ENCODE data around the gene THRA.

Gene THRA

DNA sequence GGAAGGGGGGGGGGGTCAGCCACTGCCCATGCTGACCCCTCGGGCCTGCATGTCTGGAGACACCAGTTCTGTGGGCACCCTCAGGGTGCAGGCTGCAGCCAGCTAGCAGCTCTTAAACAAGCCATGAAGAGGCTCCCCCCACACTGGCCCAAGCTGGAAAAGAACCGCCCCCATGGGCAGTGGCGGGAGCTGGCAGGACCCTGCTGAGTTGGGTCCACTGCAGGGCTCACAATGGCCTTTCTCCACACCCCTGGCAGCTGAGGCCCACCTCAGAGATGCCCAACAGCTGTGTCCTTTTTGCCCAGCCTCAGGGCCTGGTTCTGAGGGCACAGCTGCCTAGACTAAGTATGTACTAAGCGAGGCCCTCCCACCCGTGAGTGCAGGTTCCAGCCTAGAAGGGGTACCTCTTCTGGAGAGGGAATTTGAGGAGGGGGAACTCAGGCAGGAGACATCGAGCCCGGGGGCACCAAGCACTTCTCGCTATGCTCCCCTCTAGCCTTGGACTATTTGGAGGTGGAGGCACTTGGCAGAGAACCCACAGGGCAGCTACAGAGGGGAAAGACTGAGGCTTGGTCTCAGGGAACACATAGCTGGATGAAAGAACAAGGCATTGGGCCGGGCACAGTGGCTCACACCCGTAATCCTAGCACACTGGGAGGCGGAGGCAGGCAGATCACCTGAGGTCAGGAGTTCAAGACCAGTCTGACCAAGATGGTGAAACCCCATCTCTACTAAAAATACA, 3.2 kb downstream of the THRA start:
- FAIRE-seq, result no peak

DNA sequence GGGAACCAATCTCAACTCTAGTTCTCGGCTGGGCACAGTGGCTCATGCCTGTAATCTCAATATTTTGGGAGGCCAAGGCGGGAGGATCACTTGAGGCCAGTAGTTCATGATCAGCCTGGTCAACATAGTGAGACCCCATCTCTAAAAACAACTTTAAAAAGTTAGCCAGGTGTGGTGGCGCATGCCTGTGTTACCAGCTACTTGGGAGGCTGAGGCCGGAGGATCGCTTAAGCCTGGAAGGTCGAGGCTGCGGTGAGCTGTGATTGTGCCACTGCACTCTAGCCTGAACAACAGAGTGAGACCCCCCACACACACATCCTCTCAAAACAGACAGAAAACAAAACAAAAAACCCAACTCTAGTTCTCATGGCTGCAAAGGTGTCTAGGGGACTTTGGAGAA, 4.9 kb downstream of the THRA start:
- FAIRE-seq, result no peak

DNA sequence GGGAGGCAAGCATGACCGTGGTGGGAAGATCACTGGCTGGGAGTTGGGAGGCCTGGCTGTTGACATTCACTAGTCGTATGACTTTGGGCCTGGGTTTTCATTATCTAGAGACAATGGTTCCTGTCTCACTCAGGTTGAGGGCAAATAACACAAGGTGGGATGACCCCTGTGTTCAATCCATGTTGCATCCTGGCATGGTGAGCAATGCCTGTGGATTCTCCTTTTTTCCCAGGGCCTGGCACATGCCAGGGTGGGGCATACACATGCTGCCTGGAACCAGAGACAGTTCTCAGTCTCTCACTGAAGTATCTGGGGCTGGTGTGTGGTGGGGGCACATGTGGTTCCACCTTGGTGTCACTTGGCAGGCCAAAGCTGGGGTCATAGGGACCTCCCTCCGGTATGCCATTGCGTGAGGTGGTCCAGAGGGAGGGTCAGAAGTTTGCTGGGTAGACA, 5.4 kb downstream of the THRA start:
- FAIRE-seq, result no peak

DNA sequence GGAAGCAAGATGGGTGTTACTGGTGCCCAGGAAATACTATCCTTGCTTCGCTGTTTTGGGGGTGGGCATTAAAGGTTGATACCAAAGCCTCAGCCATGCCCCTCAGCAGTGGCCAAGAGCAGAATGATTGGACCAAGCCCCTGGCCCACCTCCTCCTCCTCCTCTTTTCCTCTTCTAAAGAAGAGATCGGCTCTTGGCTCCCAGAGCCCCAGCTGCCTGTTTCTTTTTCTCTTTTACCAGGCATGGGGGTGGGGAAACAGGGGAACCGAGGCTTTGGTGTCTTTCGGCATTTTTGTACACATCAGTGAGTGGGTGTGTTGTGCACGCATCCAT, 5.8 kb downstream of the THRA start:
- no peak for FAIRE-seq

DNA sequence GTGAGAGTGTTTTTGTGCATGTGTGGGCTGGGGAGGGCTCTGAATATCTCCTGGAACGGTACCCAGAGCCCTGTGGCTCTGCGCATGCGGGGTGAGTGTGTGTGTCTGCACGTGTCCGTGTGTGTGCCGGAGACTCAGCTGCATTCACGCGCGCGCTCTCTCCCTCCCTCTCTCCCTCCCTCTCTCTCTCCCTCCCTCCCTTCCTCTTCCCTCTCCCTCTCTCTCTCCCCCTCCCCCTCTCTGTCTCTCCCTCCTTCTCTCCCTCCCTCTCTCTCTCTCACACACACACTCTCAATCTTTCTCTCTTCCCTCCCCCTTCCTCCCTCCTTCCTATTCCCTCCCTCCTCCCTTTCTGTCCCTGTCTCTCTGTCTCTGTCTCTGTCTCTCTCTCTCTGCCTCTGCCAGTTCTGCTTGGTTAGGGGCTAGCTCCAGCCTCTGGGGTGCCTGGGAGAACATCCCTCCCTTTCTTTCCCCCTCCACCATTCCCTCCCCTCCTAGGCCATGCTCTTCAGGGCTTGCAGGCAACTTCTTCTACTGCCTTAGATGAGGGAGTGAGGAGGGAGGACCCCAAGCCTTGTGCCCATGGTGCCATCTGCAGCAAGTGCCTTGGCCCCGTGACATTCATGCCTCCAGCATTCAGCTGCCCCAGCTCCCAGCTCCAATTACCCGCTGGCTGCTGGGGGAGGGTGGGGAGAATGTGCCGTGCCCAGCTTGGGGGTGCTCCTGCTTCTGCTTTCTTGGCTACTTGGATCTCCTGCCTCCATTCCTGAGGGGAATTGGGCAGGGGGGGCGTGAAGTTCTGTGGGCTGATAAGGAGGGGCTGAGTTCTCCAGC, 6.4 kb downstream of the THRA start:
- FAIRE-seq, result no peak

DNA sequence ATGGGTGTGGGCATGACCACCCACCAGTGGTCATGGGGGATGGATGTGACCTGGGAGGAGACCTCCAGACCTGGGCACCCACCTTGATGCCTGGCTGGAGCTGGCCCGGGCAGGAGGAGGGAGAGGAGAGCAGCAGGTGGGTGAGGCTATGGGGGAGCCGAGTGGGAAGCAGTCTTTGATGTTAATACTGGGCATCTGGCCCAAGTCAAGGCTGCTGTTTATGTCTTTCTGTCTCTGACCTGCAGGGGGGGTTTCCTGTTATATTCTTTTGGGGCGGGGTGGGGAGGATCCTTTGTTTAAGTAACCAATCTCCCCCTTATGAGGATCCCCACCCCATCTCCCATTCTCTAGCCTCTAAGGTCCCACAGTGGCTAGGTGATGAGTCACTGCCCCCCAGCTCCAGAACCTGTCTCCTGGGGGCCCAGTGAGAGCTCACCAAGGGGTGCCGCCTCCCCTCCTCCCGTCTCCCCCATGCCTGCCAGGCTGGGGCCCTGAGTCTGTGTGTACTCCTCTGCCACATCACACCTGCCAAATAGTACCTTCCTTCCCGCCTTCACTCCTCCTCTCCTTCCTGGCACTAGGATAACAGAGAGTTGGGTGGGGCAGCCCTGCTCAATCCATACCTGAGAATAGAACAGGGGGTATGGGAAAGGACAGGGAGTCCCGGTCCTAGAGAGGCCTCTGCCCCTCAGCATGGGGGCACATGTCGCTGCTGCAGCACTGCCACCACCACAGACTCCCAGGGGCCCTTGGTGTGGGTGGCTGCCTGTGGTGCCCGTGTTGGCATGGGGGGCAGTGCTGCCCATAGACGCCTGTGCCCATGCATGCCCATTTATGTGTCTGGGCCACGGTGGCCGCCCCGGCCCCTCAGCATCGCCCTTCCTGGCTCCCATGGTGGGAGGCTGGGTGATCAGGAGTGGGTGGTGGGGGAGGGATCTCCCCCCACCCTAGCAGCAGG, 7.3 kb downstream of the THRA start:
- no peak for FAIRE-seq

DNA sequence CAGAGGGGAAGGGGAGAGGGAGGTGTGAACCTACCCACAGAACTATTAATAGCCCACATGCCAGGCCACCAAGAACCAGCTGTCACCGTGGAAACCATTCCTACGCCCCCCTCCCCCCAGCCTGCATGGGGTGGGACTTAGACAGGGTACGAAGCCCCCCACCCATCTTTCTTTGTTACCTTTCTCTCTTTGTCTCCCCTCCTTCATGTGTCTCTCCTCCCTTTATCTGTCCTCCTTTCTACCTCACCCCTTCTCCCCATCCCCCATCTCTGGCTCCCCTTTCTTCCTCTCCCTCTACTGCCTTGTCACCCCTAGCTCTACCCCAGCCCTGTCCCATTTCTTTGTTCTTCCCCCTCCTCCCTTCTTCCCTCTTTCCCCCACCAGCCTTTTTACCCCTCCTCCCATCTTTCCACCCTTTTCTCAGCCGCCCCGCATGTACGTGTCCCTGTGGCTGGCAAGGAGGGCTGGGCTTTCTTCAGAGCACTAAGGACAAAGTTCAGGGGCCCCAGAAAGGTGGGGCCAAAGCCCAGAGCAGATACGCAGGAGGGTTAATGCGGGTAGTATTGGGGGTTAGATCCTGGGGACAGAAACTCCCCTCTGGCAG, 8.0 kb downstream of the THRA start:
- FAIRE-seq, result no peak

DNA sequence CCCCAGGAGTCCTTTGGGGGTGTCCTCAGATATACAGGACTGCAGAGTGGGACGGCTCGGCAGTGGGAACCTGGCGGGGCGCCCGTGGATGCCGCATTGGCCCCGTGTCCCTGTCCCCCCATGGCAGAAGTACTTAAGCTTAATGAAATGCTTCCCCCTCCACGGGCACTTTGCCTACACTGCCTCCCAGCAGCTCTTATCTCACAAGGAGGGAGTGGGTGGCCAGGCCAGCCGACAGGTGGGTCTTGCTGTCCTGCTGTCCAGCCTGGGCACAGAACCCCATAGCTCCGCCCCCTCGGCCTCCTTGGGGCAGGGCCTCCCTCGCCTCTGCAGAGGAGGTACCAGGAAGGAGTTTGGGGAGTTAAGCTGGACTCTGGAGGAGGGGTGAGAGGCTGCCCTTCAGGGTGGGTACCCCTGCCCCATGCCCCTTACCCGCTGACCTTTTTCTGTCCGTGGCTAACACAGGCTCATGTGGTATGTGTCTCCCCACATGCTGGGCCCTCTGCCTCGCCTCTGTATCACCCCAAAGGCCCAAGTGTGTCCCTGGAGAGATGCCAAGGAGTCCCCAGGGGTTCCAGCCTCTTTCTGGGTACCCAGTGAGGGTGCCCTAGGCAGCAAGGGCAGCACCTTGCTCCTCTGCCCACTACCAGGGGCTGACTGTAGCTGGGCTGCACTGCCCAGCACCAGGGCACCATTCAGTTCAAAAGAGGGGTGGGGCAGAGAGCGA, 8.7 kb downstream of the THRA start:
- FAIRE-seq, result no peak

DNA sequence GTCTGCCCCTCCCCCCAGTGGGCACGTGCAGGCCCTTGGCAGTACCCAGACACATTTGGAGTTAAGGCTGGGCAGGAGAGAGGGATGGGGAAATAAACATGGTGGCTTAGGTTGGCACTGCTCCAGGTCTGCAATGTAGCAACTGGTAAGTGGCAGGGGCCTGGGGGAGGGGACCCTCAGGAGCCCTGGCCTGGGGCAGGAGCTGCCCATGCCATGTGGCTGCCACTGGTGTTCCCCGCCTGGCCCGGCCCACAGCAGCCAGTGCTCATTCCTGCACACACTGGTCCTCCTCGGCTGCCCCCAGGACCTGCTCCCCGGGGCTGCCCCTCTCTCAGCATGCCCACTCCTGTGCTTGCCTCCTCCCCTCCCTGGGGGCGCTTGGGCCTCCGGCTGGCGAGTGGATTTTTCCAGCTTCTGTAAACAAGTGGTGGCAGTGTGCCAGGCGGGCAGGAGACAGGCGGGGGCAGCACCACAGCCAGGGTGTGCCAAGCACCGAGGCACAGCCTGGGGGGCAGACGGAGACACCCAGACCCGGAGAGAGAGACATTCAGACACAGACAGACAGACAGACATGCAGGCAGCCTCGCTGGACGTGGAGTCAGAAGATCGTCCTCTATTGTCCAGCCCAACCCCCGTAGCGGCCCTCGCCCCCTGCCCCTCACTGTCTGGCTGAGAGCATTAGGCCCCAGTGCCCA, 9.4 kb downstream of the THRA start:
- FAIRE-seq, result no peak

DNA sequence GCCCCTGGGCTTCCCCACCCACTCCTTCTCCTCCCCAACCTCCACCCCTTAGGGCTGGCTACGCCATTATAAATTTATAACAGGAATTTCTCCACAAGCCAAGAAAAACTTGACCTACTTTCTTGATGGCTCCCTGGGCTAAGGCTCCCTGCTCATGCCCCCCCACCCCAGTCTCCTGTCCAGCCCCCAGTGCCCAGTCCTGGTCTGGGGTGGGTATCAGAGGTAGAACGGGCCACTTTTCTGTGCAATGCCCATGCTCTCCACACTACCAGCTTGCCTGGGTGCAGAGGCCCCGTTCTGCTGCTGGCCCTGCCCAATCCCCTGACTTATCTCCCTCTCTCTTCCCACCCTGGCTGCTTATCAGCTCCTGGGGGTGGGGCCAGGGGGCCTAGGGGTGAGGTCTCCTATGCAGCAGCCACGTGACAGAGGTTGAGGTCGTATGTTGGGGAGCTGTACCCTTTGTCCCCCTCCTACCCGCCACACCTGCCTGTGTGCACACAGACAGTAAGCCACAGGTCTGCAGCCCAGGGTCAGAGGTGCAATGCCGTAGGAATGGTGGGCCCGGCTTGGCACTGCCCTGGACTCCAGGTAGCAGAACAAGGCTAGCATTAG, 10.1 kb downstream of the THRA start:
- no peak for FAIRE-seq

DNA sequence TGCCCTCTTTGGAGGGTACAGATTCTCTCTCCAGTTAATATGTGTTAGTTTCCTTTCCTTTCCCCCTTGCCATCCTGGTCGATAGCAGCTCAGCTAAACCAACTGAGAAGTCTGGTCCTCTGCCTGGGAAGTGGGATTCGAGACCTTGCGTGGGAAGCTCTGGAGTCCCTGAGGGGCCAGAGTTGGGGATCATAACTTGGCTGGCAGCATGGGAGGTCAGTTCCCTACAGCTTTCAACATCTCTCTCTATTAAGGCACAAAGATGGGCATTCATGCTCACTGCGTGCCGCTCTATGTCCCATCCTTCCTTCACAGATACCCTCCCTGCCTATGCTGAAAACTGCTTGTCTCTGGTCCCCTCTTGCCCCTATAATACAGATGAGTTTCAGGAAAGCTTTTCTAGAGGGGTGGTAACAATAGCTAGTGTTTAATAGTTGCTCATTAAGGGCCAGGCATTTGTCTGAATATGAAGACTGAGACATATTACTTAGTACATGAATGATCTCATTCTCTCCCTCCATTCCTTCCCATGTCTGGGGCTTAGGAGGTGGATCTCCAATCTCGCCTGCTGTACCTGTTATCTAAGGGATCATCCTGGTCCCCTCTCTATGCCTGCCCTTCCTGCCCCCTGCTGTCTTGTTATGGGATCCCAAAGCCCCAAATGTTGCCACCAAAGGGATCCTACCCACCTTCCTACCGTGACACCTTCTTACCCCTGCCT, 10.8 kb downstream of the THRA start:
- FAIRE-seq, result no peak

DNA sequence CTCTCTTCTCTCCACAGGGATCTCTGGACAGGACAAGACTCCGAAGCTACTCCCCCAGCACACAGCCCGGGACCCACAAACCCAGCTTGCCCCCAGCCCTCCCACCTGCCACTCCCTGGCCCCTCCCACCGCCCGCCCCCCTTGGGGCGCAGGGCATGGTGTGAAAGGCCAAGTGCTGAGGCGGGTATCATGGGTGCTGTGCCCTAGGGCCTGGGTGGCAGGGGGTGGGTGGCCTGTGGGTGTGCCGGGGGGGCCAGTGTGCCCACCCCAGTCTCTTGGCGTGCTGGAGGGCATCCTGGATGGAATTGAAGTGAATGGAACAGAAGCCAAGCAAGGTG, 11.4 kb downstream of the THRA start:
- no peak for FAIRE-seq

DNA sequence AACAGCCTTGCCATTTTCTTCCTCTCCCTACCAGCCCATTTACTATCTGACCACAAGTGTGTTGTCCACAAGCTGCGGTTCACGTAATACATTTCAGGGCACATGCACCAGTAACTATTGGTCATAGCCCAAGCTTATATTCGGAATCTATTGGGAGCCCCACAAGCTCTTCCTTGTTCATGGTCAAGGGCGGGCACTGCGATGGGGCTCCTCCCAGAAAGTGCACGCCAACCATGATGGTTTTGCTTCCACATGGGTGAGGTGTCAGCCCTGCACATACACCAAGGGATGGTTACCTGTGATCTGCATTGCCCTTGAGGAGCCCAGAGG, 12.1 kb downstream of the THRA start:
- FAIRE-seq, result no peak

DNA sequence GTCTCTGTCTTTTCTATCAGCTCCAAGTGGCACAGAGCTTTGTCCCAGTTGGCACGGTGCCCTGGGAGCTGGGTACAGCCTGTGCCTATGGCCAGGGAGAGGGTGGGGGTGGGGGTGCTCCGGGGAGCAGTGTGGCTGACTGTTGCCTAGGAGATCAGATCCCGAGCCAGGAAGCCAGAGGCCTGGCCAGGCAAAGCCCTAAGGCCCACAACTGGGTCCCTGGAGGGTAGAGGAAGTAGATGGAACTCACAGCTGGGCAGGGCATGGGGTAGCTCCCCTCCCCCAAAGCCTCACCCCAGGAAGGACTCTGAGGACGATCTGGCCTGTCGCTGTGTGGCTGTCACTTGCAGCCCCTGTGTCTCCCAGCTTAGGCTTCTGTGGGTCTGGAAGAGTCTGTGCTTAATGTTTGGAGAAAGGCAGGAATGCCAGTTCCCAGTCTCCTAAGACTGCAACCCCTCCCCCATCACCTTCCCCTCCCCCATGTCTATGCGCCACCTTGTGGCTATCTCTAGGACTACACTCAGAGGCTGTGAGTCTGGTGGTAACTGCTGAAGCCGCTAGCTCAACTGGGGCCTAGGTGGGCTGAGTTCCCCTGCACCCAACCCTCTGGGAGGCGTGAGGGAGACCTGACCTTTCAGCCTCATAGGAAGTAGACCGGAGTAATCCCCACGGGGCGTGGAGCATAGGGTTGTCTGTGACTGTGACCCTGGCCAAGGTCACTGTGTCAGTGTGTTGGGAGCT, 12.6 kb downstream of the THRA start:
- FAIRE-seq, result no peak

DNA sequence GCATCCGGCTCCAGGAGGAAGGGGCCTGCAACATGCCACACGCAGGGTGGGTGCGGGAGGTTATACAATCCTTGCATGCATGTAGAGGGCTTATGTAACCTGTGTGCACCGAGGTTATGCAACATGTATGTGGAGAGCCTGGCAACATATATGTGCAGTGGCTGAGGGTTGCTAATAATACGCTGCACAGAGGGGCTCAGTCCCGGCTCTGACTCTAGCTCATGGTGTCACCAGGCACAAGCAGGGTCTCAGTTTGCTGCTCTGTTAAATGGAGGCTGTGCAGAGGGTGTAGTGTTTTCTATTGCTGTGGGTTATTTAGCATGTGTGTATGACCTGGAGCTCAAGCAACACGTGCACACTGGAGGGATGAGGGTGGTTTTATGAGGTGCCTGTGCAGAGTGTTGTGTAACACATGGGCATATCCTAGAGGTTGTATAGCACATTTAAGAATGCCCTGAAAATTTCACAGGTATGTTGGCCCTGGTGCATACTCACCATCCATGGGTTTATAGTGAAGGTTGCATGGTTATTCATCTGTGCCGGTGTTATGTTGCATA, 13.3 kb downstream of the THRA start:
- no peak for FAIRE-seq

DNA sequence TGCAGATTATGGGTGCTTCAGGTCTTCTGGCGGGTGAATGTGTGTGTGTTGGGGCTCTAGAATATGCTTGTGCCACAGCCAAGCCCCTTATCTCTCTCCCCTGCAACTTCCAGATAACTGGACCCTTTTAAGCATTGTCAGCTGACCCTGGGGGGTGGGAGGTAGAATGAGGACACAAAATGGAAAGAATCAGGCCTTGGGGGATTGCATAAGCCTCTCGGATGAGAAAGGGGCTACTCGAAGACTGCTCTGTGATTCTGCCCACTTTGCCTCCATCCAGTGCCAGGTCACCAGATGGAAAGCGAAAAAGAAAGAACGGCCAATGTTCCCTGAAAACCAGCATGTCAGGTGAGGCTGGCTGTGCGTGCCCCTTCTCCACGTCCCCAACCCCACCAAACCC, 13.8 kb downstream of the THRA start:
- no peak for FAIRE-seq

DNA sequence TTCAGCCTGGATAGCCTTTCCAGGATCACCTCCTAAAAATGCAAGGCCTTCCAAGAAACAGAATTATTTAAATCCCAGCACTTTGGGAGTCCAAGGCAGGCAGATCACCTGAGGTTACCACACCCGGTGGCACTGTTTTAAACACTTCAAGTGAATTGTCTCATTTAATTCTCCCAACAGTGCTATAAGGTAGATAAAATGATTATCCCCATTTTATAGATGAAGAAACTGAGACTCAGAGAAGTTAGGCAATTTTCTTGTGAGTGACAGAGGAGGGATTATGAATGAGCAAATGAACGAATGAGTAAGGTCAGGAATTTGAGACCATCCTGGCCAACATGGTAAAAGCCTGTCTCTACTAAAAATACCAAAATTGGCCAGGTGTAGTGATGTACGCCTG, 16.8 kb downstream of the THRA start:
- FAIRE-seq, result no peak

DNA sequence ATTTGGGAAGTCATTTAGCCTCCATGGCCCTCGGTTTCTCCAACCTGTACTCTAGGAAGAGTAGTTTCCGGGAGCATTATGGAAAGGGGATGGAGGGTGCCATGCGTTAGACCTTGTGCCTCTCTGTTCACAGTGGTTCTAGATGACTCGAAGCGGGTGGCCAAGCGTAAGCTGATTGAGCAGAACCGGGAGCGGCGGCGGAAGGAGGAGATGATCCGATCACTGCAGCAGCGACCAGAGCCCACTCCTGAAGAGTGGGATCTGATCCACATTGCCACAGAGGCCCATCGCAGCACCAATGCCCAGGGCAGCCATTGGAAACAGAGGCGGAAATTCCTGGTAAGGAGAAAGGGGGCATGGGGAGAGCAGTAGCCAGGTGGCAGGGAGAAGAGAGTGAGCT, 21.7 kb downstream of the THRA start:
- FAIRE-seq, result no peak

DNA sequence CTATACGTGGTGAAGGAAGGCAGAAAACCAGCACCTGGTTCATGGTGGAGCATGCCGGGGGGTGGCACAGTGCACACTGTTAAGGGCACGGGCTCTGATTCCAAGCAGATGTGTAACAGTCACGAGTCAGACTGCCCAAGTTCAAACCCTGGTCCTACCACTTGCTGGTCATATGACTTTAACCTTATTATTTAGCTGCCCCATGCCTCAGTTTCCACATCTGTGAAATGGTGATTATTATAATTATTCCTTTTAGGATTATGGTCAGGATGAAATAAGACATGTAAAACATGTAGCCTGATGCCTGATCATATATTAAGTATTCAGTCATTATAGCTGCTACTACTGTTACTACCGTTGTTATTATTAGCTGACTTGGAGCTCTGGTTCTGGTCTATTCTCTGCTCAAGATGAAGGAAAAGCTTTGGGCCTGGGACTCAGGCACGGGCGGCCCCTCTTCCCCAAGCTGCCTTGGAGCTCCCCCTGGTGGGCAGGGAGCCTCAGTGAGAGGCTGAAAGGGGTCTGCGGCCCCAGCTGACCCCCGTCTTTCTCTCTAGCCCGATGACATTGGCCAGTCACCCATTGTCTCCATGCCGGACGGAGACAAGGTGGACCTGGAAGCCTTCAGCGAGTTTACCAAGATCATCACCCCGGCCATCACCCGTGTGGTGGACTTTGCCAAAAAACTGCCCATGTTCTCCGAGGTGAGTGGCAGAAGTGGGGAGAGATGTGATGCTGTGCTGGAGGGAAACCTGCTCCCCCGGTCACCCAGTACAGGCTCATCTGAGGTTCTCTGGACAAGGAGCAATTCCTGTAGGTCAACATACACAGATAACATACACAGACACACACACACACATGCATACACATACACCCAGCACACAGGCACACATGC, 23.6 kb downstream of the THRA start:
- no peak for FAIRE-seq

All from A204.1 (cell line).